Measurements from ENCODE around the gene CELF5. TPM values are rescaled to one million over a fixed set of nuclear protein-coding genes. Genes with fewer than 3 reads are reported as not detected.

Gene CELF5
- total RNA-seq, 1 donor from 2014 or later = not detected

Other genes starting within 250 kb of the CELF5 start
- gene TLE6, start 247.1 kb upstream of the CELF5 start, total RNA-seq = not detected
- 9.4 TPM for gene TLE2, start 195.4 kb upstream of the CELF5 start, total RNA-seq
- gene TLE5, start 162.2 kb upstream of the CELF5 start, total RNA-seq = 98.1 TPM
- gene GNA11, start 130.3 kb upstream of the CELF5 start, total RNA-seq = 37.1 TPM
- 3.1 TPM for gene GNA15, start 88.6 kb upstream of the CELF5 start, total RNA-seq
- gene S1PR4, start 45.9 kb upstream of the CELF5 start, total RNA-seq = 2.1 TPM
- gene NCLN, start 38.7 kb upstream of the CELF5 start, total RNA-seq = 8.9 TPM
- gene NFIC, start 141.9 kb downstream of the CELF5 start, total RNA-seq = 8.4 TPM